Right atrium auricular region (tissue), 2 donors: ENCODE results near the gene SOSTDC1. TPM values are rescaled to one million over a fixed set of nuclear protein-coding genes. Genes with fewer than 3 reads are reported as not detected.

Experiments used
- DNase-seq: peaks from one replicate; pipeline ENCODE4 v3.0.0-alpha.2; 2019; ENCODE audit warnings: low spot score
- H3K27ac ChIP-seq, 2 donors: fragments of 200-600 bp; sonication (generic); 1 replicate in 1 of 2; 2 replicates in 1 of 2; pipeline ENCODE4 v1.5.1; 2016 to 2019
- H3K27me3 ChIP-seq, 2 donors: fragments of 200-600 bp; sonication (generic); one replicate each; pipeline versions ENCODE4 v1.5.1 to v1.6.0; 2017 to 2019
- H3K36me3 ChIP-seq: fragments of 200-600 bp; sonication (generic); one replicate; pipeline ENCODE4 v1.5.1; 2016
- H3K4me1 ChIP-seq, 2 donors: fragments of 200-600 bp; sonication (generic); one replicate each; pipeline versions ENCODE4 v1.5.1 to v1.6.0; 2017 to 2019
- H3K4me3 ChIP-seq, 2 donors: fragments of 200-600 bp; sonication (generic); 1 replicate in 1 of 2; 2 replicates in 1 of 2; pipeline ENCODE4 v1.5.1; 2017 to 2019; ENCODE audit warnings: mild to moderate bottlenecking in 1 of 2, moderate library complexity in 1 of 2
- H3K9me3 ChIP-seq, 2 donors: fragments of 200-600 bp; sonication (generic); one replicate each; pipeline ENCODE4 v1.5.1; 2019
- total RNA-seq, 2 donors: library from RNA; depleted of rRNA; stranded (reverse); fragments of >200 nt; gene quantifications; one replicate each; pipeline ENCODE4 v1.1.0, GENCODE V29; 2016
- TF ChIP-seq, protein P1 (sequence below), 2 donors: fragments of 200-600 bp; sonication (generic); IDR thresholded peaks; one replicate each; pipeline ENCODE4 v1.5.1; 2019; ENCODE audit warnings: antibody characterized with exemption in 2 of 2

Gene SOSTDC1
- total RNA-seq, 2 donors from 2014 or later = 2.1 to 5.9 TPM

DNA sequence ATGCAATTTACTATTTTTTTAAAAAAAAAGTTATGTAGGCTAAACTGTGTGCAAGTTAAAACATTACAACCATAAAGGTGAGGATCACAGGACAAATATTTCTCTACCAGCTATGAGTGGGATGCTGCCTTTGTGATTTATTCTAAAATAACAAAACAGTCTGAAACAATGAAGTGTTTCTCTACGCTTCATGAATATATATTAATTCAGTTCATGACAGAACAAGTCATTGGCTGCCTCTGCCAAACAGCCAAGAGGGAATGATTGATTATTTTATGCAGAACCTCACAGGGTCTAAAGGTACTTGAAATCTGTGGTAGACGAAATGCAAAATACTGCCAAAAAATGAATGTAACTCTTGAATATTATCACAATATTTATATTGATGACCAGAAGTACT, 29.0 kb upstream of the SOSTDC1 start:
- no peak overlapping the region for H3K4me3 ChIP-seq
- TF ChIP-seq, protein P1, sequence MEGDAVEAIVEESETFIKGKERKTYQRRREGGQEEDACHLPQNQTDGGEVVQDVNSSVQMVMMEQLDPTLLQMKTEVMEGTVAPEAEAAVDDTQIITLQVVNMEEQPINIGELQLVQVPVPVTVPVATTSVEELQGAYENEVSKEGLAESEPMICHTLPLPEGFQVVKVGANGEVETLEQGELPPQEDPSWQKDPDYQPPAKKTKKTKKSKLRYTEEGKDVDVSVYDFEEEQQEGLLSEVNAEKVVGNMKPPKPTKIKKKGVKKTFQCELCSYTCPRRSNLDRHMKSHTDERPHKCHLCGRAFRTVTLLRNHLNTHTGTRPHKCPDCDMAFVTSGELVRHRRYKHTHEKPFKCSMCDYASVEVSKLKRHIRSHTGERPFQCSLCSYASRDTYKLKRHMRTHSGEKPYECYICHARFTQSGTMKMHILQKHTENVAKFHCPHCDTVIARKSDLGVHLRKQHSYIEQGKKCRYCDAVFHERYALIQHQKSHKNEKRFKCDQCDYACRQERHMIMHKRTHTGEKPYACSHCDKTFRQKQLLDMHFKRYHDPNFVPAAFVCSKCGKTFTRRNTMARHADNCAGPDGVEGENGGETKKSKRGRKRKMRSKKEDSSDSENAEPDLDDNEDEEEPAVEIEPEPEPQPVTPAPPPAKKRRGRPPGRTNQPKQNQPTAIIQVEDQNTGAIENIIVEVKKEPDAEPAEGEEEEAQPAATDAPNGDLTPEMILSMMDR (IDR thresholded peaks at IDR 0.05) = no peak
- no peaks in the 10 kb centered on the region for H3K27me3 ChIP-seq
- H3K36me3 ChIP-seq = no peaks in the 10 kb centered on the region
- no peak overlapping the region for H3K27ac ChIP-seq
- no peak for DNase-seq
- no peaks in the 10 kb centered on the region for H3K9me3 ChIP-seq
- no peaks in the 10 kb centered on the region for H3K4me1 ChIP-seq

DNA sequence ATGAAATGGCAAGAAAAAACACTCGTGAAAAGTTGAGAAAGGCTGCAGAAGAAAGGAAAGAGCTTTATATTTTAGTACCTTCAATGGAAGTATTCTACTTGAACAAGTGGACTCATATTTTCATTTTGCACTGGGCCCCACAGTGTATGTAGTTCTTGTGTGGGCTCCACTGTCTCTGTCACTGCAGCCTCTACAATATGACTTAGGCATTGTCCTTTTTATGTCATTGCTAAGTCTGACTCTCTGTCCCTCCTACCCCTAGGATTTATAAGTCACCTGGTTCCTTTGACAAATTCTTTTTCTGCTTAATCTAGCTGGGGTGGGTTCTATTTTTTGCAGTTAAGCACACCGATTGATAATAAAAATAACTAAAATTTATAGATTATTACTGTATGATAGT, 27.7 kb upstream of the SOSTDC1 start:
- no peak overlapping the region for H3K4me3 ChIP-seq
- H3K9me3 ChIP-seq = no peaks in the 10 kb centered on the region
- H3K27ac ChIP-seq = no peak overlapping the region
- H3K4me1 ChIP-seq = no peaks in the 10 kb centered on the region
- no peak for DNase-seq
- TF ChIP-seq, protein P1 (IDR thresholded peaks at IDR 0.05) = no peak
- no peaks in the 10 kb centered on the region for H3K36me3 ChIP-seq
- H3K27me3 ChIP-seq = no peaks in the 10 kb centered on the region

DNA sequence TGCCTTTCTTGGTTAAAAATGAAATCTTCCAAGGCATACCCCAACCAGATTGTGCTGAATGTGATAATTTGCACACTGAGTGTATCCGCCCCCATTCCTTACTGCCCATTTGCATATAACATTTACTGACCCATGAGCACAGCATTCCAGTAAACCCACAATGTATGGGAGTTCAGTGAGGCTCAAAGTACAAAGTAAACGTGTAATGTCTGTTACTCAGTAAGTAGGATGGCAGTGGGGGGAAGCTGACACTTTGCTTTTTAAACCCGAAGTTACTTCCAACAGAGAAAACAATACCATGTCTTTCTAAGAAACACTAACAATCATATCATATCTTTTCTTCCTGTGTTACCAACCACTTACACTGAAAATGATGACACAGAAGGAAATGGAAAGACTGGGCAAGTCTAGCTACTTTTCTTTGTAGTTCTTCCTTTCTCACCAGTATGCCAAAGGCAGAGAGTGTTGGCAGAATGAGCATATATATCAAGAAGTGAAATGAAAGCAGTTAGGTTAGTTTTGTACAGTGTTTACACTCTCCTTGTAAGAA, 27.1 kb upstream of the SOSTDC1 start:
- Histone ChIP-seq H3K4me3 (no peak overlapping the region), H3K4me1 (no peaks in the 10 kb centered on the region), H3K36me3 (no peaks in the 10 kb centered on the region), H3K27ac (no peak overlapping the region), H3K27me3 (no peaks in the 10 kb centered on the region), H3K9me3 (no peaks in the 10 kb centered on the region)
- no peak for DNase-seq
- TF ChIP-seq, protein P1 (IDR thresholded peaks at IDR 0.05) = no peak

DNA sequence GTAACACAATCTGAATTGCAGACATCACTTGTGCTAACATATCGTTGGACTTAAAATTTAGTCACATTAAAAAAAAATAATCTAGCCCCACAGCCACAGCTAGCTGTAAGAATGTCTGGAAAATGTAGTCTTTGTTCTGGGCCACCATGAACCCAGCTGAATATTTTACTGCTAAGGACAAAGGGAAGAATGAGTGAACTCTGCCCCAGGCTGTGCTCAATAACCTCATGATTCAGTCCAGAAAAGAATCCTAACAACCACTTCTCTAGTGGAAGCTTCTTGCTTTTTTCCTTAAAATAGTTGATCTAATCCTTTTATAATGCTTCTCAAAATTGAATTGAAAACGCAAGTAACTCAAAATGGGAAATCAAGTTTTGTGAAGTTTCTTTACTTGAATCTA, 25.6 kb upstream of the SOSTDC1 start:
- no peak for DNase-seq
- Histone ChIP-seq H3K9me3 (no peaks in the 10 kb centered on the region), H3K4me1 (no peaks in the 10 kb centered on the region), H3K36me3 (no peaks in the 10 kb centered on the region), H3K4me3 (no peak overlapping the region), H3K27me3 (no peaks in the 10 kb centered on the region), H3K27ac (no peak overlapping the region)
- TF ChIP-seq, protein P1 (IDR thresholded peaks at IDR 0.05) = no peak

DNA sequence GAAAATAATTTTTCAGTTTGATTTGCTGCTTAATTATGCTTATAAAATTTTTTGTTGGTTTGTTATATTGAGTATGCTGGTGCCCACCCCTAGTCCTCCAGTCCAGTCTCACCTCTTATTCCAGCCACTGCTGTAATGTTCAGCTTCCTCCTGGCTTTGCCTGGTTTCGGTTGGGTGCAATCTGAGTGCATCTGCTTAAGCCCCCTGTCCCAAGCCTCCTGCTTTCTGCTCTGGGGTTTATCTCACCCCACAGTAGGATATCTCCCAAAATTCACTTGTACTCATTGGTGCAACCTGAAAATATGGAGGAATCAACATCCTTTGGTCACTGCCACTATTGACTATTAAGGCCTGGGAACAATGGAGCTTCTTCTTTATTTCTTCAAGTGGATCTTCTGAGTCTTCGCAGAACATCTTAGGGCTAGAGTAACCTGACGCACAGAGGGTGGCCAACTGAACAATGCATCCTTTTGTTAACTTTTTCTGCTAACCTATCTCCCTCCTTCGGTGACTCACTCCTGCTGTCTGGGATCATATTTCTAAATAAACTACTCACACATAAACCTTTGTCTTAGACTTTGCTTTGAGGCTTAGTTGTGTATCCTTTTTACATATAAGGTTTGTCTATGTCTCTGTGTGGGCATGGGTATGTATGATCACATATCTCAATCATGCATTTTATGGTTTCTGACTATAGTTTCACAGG, 19.1 kb upstream of the SOSTDC1 start:
- Histone ChIP-seq H3K9me3 (no peaks in the 10 kb centered on the region), H3K4me3 (no peak overlapping the region), H3K27me3 (no peaks in the 10 kb centered on the region), H3K4me1 (no peaks in the 10 kb centered on the region), H3K27ac (no peak overlapping the region), H3K36me3 (no peaks in the 10 kb centered on the region)
- no peak for DNase-seq
- TF ChIP-seq, protein P1 (IDR thresholded peaks at IDR 0.05) = no peak

DNA sequence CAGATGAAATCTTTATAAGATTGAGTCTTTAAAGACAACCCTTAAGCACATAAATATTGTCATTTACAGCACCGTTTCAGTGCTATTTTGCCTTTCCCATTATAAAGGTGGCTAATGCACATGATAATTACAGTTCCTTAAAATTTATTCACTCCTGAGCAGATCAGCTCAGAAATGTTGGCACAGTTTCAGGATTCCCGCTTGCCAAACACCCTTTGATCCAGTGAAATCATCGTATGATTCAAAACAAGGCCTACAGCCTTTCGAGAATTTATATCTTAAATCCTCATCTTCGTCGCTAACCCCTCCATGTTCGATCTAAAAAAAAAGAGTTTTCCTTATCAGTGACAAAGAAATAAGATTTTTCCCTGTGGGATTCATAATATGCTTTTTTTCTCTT, 14.1 kb upstream of the SOSTDC1 start:
- Histone ChIP-seq H3K27me3 (no peaks in the 10 kb centered on the region), H3K4me1 (no peaks in the 10 kb centered on the region), H3K27ac (no peak overlapping the region), H3K36me3 (no peaks in the 10 kb centered on the region), H3K4me3 (no peak overlapping the region), H3K9me3 (no peaks in the 10 kb centered on the region)
- DNase-seq = no peak
- TF ChIP-seq, protein P1 (IDR thresholded peaks at IDR 0.05) = no peak
